Mesothelial cell of epicardium (in vitro differentiated cells): ENCODE measurements around the gene EFCAB9. TPM values are rescaled to one million over a fixed set of nuclear protein-coding genes. Genes with fewer than 3 reads are reported as not detected.

Experiments used
- DNase-seq, 2 experiments: peaks; one replicate each; pipeline ENCODE4 v3.0.0; 2021; ENCODE audit warnings: low spot score in 2 of 2; ENCODE audit not compliant: unreplicated experiment in 2 of 2
- H3K27ac Mint-ChIP-seq: 2 replicates; pipeline ENCODE4 v1.8.0; 2021; ENCODE audit warnings: mixed read lengths
- H3K27me3 Mint-ChIP-seq: 2 replicates; pipeline ENCODE4 v1.8.0; 2021; ENCODE audit warnings: low read depth, mixed read lengths
- H3K36me3 Mint-ChIP-seq: 2 replicates; pipeline ENCODE4 v1.8.0; 2021; ENCODE audit warnings: mixed read lengths
- H3K4me1 Mint-ChIP-seq: 2 replicates; pipeline ENCODE4 v1.8.0; 2021; ENCODE audit warnings: mixed read lengths
- H3K4me3 Mint-ChIP-seq: 2 replicates; pipeline ENCODE4 v1.8.0; 2021; ENCODE audit warnings: mild to moderate bottlenecking, moderate library complexity, mixed read lengths
- H3K9me3 Mint-ChIP-seq: 2 replicates; pipeline ENCODE4 v1.8.0; 2021; ENCODE audit warnings: mixed read lengths
- total RNA-seq: library from RNA; stranded (reverse); gene quantifications from 3 replicates; pipeline ENCODE4 v1.2.1, GENCODE V29; 2021
- TF ChIP-seq, protein P1 (sequence below): fragments of 200-600 bp; sonication (generic); IDR thresholded peaks from one replicate; pipeline ENCODE4 v1.5.0; 2021; ENCODE audit warnings: antibody characterized with exemption; ENCODE audit not compliant: unreplicated experiment

Gene EFCAB9
- total RNA-seq, 1 donor from 2014 or later = not detected

DNA sequence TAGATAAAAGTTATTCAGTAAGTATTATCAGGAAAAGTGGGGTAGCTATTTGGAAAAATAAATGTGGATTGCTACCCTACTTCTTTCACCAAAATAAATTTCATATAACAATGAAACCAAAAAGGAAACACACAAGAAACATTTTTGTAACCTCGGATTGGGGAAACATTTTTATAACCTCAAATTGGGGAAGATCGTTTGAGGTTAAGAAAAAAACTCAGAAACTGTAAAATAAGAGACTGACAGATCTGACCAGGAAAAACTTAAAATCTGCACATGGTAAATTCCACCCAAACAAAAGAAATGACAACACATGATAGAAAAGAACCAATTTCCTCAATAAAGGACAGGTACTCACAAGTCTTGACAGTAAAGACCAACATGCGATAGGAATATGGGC is 13.5 kb downstream of the EFCAB9 start:
- Mint-ChIP-seq H3K9me3 (no peaks in the 10 kb centered on the region), H3K27ac (no peak overlapping the region), H3K4me1 (no peaks in the 10 kb centered on the region), H3K36me3 (peaks cover 31% of the 10 kb centered on the region), H3K4me3 (no peak overlapping the region), H3K27me3 (no peaks in the 10 kb centered on the region)
- TF ChIP-seq, protein P1, sequence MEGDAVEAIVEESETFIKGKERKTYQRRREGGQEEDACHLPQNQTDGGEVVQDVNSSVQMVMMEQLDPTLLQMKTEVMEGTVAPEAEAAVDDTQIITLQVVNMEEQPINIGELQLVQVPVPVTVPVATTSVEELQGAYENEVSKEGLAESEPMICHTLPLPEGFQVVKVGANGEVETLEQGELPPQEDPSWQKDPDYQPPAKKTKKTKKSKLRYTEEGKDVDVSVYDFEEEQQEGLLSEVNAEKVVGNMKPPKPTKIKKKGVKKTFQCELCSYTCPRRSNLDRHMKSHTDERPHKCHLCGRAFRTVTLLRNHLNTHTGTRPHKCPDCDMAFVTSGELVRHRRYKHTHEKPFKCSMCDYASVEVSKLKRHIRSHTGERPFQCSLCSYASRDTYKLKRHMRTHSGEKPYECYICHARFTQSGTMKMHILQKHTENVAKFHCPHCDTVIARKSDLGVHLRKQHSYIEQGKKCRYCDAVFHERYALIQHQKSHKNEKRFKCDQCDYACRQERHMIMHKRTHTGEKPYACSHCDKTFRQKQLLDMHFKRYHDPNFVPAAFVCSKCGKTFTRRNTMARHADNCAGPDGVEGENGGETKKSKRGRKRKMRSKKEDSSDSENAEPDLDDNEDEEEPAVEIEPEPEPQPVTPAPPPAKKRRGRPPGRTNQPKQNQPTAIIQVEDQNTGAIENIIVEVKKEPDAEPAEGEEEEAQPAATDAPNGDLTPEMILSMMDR = no peak
- DNase-seq = no peak

DNA sequence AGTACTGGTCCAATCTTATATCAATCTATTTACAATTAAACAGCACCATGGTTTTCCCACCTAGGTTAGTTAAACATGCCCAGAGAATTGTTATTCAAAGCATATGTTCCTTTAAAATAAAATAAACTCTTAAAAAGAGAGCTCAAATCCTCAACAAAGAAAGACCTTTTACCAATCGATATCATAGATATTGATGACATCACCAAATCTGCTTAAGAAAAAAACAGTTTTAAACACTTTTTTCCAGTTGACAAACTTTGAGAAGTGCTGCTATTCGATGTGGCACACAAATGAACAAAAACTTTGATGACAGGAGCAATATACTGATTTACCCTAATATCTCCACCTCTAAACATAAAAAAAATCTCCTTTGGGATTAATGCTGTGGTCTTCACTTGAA is 15.7 kb downstream of the EFCAB9 start:
- H3K36me3 Mint-ChIP-seq = peaks cover 39% of the 10 kb centered on the region
- H3K27ac Mint-ChIP-seq = no peak overlapping the region
- H3K9me3 Mint-ChIP-seq = peaks cover 5% of the 10 kb centered on the region
- H3K27me3 Mint-ChIP-seq = no peaks in the 10 kb centered on the region
- H3K4me1 Mint-ChIP-seq = no peaks in the 10 kb centered on the region
- DNase-seq = no peak
- H3K4me3 Mint-ChIP-seq = no peak overlapping the region
- TF ChIP-seq, protein P1 = no peak

DNA sequence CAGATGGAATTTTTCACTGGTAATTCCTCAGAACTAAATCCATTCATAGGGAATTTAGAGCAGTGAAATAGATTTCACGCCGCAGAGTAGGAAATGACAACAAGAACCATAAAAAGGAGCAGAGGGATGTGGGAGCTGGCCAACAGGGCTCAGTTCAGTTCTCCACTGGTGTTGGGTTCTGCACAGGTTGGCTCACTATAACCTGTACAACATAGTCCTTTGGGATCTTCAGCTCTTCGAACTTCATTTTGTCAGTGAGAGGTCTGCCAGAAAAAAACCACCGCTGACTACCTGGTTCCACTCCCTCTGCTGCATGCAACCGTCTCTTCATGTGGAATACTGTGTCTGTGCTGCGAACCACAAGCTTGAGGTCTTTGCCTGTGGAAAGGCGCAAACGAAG is 17.7 kb downstream of the EFCAB9 start:
- H3K27me3 Mint-ChIP-seq = no peaks in the 10 kb centered on the region
- TF ChIP-seq, protein P1 = no peak
- no peak overlapping the region for H3K4me3 Mint-ChIP-seq
- H3K9me3 Mint-ChIP-seq = peaks cover 5% of the 10 kb centered on the region
- DNase-seq = no peak
- peaks cover 50% of the 10 kb centered on the region for H3K36me3 Mint-ChIP-seq
- no peaks in the 10 kb centered on the region for H3K4me1 Mint-ChIP-seq
- no peak overlapping the region for H3K27ac Mint-ChIP-seq

DNA sequence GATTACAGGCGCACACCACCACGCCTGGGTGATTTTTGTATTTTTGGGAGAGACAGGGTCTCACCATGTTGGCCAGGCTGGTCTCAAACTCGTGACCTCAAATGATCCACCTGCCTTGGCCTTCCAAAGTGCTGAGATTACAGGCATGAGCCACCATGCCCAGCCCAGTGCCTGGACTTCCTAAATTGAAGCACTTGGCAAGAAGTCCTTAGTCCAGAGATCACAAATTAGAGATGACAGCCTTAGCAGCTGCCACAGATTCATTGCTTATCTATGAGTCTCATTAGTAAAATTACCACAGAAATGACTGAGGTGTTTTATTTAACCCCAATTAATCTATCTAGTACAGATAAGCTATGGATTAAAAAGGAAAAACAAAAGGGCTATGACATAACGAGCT is 19.2 kb downstream of the EFCAB9 start:
- H3K27ac Mint-ChIP-seq = no peak overlapping the region
- H3K4me3 Mint-ChIP-seq = no peak overlapping the region
- no peak for DNase-seq
- H3K4me1 Mint-ChIP-seq = no peaks in the 10 kb centered on the region
- no peaks in the 10 kb centered on the region for H3K27me3 Mint-ChIP-seq
- H3K36me3 Mint-ChIP-seq = peaks cover 56% of the 10 kb centered on the region
- TF ChIP-seq, protein P1 = no peak
- peaks cover 9% of the 10 kb centered on the region for H3K9me3 Mint-ChIP-seq

DNA sequence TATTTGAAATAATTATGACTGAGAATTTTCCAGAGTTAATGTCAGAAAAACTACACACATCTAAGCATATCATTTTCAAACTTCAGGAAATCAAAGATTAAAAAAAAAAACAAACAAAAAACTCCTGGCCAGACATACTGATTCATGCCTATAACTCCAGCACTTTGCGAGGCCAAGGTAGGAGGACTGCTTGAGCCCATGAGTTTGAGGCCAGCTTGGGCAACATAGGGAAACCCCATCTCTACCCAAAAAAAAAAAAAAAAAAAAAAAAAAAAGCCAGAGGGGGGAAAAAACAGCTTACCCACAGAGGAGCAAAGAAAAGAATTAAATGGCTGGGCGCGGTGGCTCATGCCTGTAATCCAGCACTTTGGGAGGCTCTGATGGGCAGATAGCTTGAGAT is 22.4 kb downstream of the EFCAB9 start:
- no peaks in the 10 kb centered on the region for H3K4me1 Mint-ChIP-seq
- no peak for DNase-seq
- no peak overlapping the region for H3K27ac Mint-ChIP-seq
- no peaks in the 10 kb centered on the region for H3K27me3 Mint-ChIP-seq
- no peak overlapping the region for H3K4me3 Mint-ChIP-seq
- H3K36me3 Mint-ChIP-seq = peaks cover 64% of the 10 kb centered on the region
- peaks cover 28% of the 10 kb centered on the region for H3K9me3 Mint-ChIP-seq
- TF ChIP-seq, protein P1 = no peak

DNA sequence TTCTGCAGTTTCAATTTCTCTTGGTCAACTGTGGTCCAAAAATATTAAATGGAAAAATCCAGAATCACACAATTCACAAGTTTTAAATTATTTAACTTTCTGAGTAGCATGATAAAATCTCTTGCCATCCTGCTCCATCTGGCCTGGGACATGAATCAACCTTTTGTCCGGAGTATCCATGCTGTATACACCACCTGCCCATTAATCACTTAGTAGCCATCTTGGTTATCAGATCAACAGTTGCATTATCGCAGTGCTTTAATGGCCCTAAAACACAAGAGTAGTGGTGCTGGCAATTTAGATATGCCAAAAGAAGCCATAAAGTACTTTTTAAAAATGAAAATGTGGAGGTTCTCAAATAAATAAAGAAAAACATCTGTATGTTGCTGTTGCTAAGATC is 25.3 kb downstream of the EFCAB9 start:
- peaks cover 69% of the 10 kb centered on the region for H3K36me3 Mint-ChIP-seq
- H3K9me3 Mint-ChIP-seq = peaks cover 25% of the 10 kb centered on the region
- H3K4me3 Mint-ChIP-seq = no peak overlapping the region
- DNase-seq = no peak
- H3K27me3 Mint-ChIP-seq = no peaks in the 10 kb centered on the region
- H3K27ac Mint-ChIP-seq = no peak overlapping the region
- TF ChIP-seq, protein P1 = no peak
- H3K4me1 Mint-ChIP-seq = no peaks in the 10 kb centered on the region
